GM12878 (cell line): ENCODE data around the gene RNPEP. TPM values are rescaled to one million over a fixed set of nuclear protein-coding genes. Genes with fewer than 3 reads are reported as not detected.
"Not testable (repeated sequence)": the region's sequence is repeated elsewhere in the genome, so short reads cannot be mapped to it uniquely, and the experiment has no call there.

ENCODE experiments used
- ATAC-seq: fragments of 200-7000 bp; cut with Tn5 transposase; 3 replicates; pipeline ENCODE4 v1.9.1; 2020; ENCODE audit warnings: mild to moderate bottlenecking, moderate library complexity
- BruUV-seq: library from RNA; stranded (reverse); fragments of 400-500 nt; replicated peaks from 2 replicates; lab custom pipeline; 2021; lab: Mats Ljungman, UMichigan
- CTCF ChIA-PET: fragments of 300-600 bp; sonication (Branson Sonifier 250); formaldehyde crosslinking; extraction: SDS; loops from one replicate; lab custom pipeline; 2021; ENCODE audit warnings: inconsistent platforms; lab: Yijun Ruan, JAX
- POLR2A ChIA-PET: fragments of 350-600 bp; formaldehyde crosslinking; extraction: SDS; loops from one replicate; lab custom pipeline; 2021; ENCODE audit warnings: inconsistent platforms; lab: Charles Lee
- RAD21 ChIA-PET: fragments of 300-600 bp; sonication (Branson Sonifier 250); formaldehyde crosslinking; loops from one replicate; lab custom pipeline; 2023; ENCODE audit warnings: antibody characterized with exemption; ENCODE audit not compliant: unreplicated experiment; lab: Charles Lee
- SMC1A ChIA-PET: fragments of 300-600 bp; sonication (Branson Sonifier 250); formaldehyde crosslinking; loops from one replicate; lab custom pipeline; 2023; ENCODE audit not compliant: unreplicated experiment, uncharacterized antibody; lab: Charles Lee
- DNase-seq: peaks from one replicate; pipeline ENCODE4 v3.0.0-alpha.2; 2011; ENCODE audit warnings: low read depth, low spot score
- FAIRE-seq: peaks from 3 replicates; lab custom pipeline; 2011; peaks lifted over from hg19 to GRCh38; lab: Jason Lieb, UNC
- H2AFZ ChIP-seq: 2 replicates; pipeline ENCODE4 v1.6.0; 2011; ENCODE audit warnings: low read depth, low read length, control low read depth; ENCODE audit not compliant: control insufficient read depth
- H3K27ac ChIP-seq: 2 replicates; pipeline ENCODE4 v1.5.1; 2011; ENCODE audit warnings: control low read depth; ENCODE audit not compliant: control insufficient read depth, insufficient read depth
- H3K27me3 ChIP-seq, 2 experiments: replicated peaks in 1 of 2; 2 replicates each; pipeline versions ENCODE4 v1.6.0 to v1.6.1; 2011; ENCODE audit warnings: low read length in 1 of 2; ENCODE audit not compliant: control insufficient read depth in 2 of 2, insufficient read depth in 2 of 2
- H3K36me3 ChIP-seq, 2 experiments: 2 replicates each; pipeline ENCODE4 v1.5.1; 2011; ENCODE audit warnings: low read length in 1 of 2; ENCODE audit not compliant: control insufficient read depth in 2 of 2, insufficient read depth in 2 of 2
- H3K4me1 ChIP-seq: 2 replicates; pipeline ENCODE4 v1.6.1; 2011; ENCODE audit warnings: mild to moderate bottlenecking, low read length, moderate library complexity, mixed read lengths; ENCODE audit not compliant: control insufficient read depth, insufficient read depth
- H3K4me2 ChIP-seq: 2 replicates; pipeline ENCODE4 v1.6.0; 2011; ENCODE audit warnings: control low read depth; ENCODE audit not compliant: control insufficient read depth, insufficient read depth
- H3K4me3 ChIP-seq: fragments of 200-600 bp; sonication (generic); 2 replicates; pipeline ENCODE4 v1.5.1; 2016
- H3K79me2 ChIP-seq: 2 replicates; pipeline ENCODE4 v1.6.0; 2011; ENCODE audit warnings: low read length; ENCODE audit not compliant: control insufficient read depth, insufficient read depth
- H3K9ac ChIP-seq: 2 replicates; pipeline ENCODE4 v1.8.0; 2011; ENCODE audit warnings: low read length, control low read depth, mixed read lengths; ENCODE audit not compliant: control insufficient read depth, insufficient read depth
- H3K9me3 ChIP-seq: replicated peaks from 3 replicates; pipeline ENCODE4 v1.5.1; 2011; ENCODE audit warnings: mild to moderate bottlenecking, low read length; ENCODE audit not compliant: control insufficient read depth, insufficient read depth
- H4K20me1 ChIP-seq: 2 replicates; pipeline ENCODE4 v1.6.0; 2011; ENCODE audit not compliant: control insufficient read depth, insufficient read depth
- BRCA1 ChIP-seq: IDR thresholded peaks from 2 replicates; pipeline ENCODE4 v1.6.1; 2011; ENCODE audit warnings: low read depth, low read length, improper control_type of control experiment
- ZNF24 ChIP-seq: fragments of 450-650 bp; IDR thresholded peaks from 2 replicates; pipeline ENCODE4 v1.6.1; 2017; ENCODE audit warnings: antibody characterized with exemption, mild to moderate bottlenecking
- WGBS: methylation state at CpG from one replicate; pipeline ENCODE4 v1.1.6; 2016; ENCODE audit warnings: low lambda C conversion rate; ENCODE audit not compliant: insufficient replicate concordance, insufficient coverage; ENCODE audit errors: missing lambda C conversion rate; 5-methylcytosine and 5-hydroxymethylcytosine counted together
- in situ Hi-C: fragments of 300-500 bp; cut with MboI; formaldehyde crosslinking; loops from 9 replicates; pipeline ENCODE4 v1.14.3; 2018; ENCODE audit warnings: mixed read lengths
- intact Hi-C: fragments of 100-400 bp; cut with micrococcal nuclease; formaldehyde crosslinking; loops from one replicate; pipeline ENCODE4 v1.14.2; 2022; ENCODE audit not compliant: unreplicated experiment
- microRNA-seq: library from miRNA; unstranded; fragments of <30 nt; microRNA quantifications from one replicate; pipeline ENCODE4, GENCODE V29; 2018
- polyA plus RNA-seq, 11 experiments: library from polyadenylated mRNA; depleted of rRNA in 4 of 11; unstranded in 6 of 11; stranded (reverse) in 5 of 11; fragments of >200 nt; fragmentation: Nextera tagmentation in 4 of 11; fragmentation: Illumina TruSeq in 1 of 11; extraction: Ambion mirVana in 4 of 11; extraction: Trizol in 1 of 11; gene quantifications; 1 replicate in 1 of 11; 2 replicates in 10 of 11; pipeline versions ENCODE4 v1.2.1 to v1.2.3, GENCODE V29; 2011 to 2016; ENCODE audit warnings: inconsistent platforms in 2 of 11, missing spikeins in 2 of 11, low read depth in 1 of 11
- small RNA-seq: library from RNA; depleted of rRNA; stranded (forward); fragments of <200 nt; gene quantifications from one replicate; pipeline ENCODE3, GENCODE V24; 2014
- total RNA-seq, 4 experiments: library from RNA; depleted of rRNA in 3 of 4; stranded (reverse); fragments of >200 nt in 3 of 4; fragmentation: Illumina TruSeq in 1 of 4; extraction: Trizol in 1 of 4; gene quantifications; 2 replicates each; pipeline versions ENCODE4 v1.2.1 to v1.2.3, GENCODE V29; 2013 to 2021

Gene RNPEP
- total and polyA plus RNA-seq, 10 of the 15 experiments (the other 5 are each of a cell fraction or from before 2014, with no cell fraction given), result 18.3 to 68.2 (median 44.6) TPM

DNA sequence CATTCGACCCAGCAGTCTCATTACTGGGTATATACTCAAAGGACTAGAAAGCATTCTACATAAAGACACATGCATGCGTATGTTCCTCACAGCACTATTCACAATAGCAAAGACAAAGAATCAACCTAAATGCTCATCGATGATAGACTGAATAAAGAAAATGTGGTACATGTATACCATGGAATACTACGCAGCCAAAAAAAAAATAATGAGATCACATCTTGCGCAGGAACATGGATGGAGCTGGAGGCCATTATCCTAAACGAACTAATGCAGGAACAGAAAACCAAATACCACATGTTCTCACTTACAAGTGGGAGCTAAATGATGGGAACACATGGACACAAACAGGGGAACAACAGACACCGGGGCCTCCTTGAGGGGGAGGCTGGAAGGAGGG is 71.6 kb downstream of the RNPEP start (continued):
- TF ChIP-seq BRCA1 (no peak), ZNF24 (no peak)

DNA sequence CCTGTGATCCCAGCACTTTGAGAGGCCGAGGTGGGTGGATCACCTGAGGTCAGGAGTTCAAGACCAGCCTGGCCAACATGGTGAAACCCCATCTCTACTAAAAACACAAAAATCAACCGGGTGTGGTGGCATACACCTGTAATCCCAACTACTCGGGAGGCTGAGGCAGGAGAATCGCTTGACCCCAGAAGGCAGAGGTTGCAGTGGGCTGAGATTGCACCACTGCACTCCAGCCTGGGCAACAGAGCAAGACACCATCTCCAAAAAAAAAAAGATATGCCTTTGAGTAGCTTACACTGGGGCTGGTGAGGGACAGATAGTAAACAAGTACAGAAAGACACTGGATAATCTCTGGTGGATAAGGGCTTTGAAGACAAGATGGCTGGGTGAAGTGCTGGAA is 72.2 kb downstream of the RNPEP start:
- FAIRE-seq, BruUV-seq, RAD21 ChIA-PET: not testable (repeated sequence)

More for the DNA sequence above, 72.2 kb downstream of the RNPEP start:
- H3K4me3 ChIP-seq, H3K36me3 ChIP-seq, H4K20me1 ChIP-seq, CTCF ChIA-PET, H3K4me1 ChIP-seq, POLR2A ChIA-PET, DNase-seq, H3K79me2 ChIP-seq, H3K27ac ChIP-seq, ATAC-seq, H3K9me3 ChIP-seq, in situ Hi-C loops, H2AFZ ChIP-seq, H3K4me2 ChIP-seq, SMC1A ChIA-PET, intact Hi-C loops, H3K27me3 ChIP-seq, H3K9ac ChIP-seq: not testable (repeated sequence)
- 27% methylated on average over 4 of the region's 4 CpGs for WGBS

Small RNAs within 50 kb of the gene (microRNA-seq; reads per million reads assigned to microRNA genes)
- gene MIR6740, result not detected

Small RNAs within 50 kb of the gene (small RNA-seq; reads per million reads assigned to genes)
- gene AL691482.1 (not detected), gene AL691482.2 (not detected), gene MIR6740 (not detected), gene RF00156 (not detected)

Other genes with a start within 250 kb of the RNPEP start
Only the 7 nearest of the 9 such genes appear.
- 17.8 and 23.6 TPM in 2 replicates for gene IPO9, start 153.5 kb upstream of the RNPEP start, total RNA-seq (2014; rRNA removed)
- 21.4 and 24.0 TPM in 2 replicates for gene IPO9, start 153.5 kb upstream of the RNPEP start, total RNA-seq (2014; rRNA removed; fragmentation: Illumina TruSeq; extraction: Trizol)
- gene IPO9, start 153.5 kb upstream of the RNPEP start, total RNA-seq (2021), result 47.9 and 54.8 TPM in 2 replicates
- 51.6 and 58.7 TPM in 2 replicates for gene IPO9, start 153.5 kb upstream of the RNPEP start, polyA plus RNA-seq (2011; rRNA removed)
- gene IPO9, start 153.5 kb upstream of the RNPEP start, polyA plus RNA-seq (2014; fragmentation: Illumina TruSeq; extraction: Trizol), result 35.3 and 50.0 TPM in 2 replicates
- gene IPO9, start 153.5 kb upstream of the RNPEP start, polyA plus RNA-seq (2014; fragmentation: Nextera tagmentation; extraction: Ambion mirVana), result 10 to 100 TPM; 19.1 to 32.9 TPM
- gene IPO9, start 153.5 kb upstream of the RNPEP start, polyA plus RNA-seq (2014; rRNA removed), result 29.9 and 34.8 TPM in 2 replicates
- gene IPO9, start 153.5 kb upstream of the RNPEP start, polyA plus RNA-seq (2016; fragmentation: Nextera tagmentation; extraction: Ambion mirVana), result 10 to 100 TPM; 72.4 to 77.3 TPM
- gene SHISA4, start 93.8 kb upstream of the RNPEP start, total RNA-seq (2014; rRNA removed), result 0.11 TPM in 1 of 2 replicates, not detected in the other
- gene SHISA4, start 93.8 kb upstream of the RNPEP start, total RNA-seq (2014; rRNA removed; fragmentation: Illumina TruSeq; extraction: Trizol), result not detected in 2 replicates
- not detected in 2 replicates for gene SHISA4, start 93.8 kb upstream of the RNPEP start, total RNA-seq (2021)
- 0.07 TPM in 1 of 2 replicates, not detected in the other for gene SHISA4, start 93.8 kb upstream of the RNPEP start, polyA plus RNA-seq (2011; rRNA removed)
- 0.07 TPM in 1 of 2 replicates, not detected in the other for gene SHISA4, start 93.8 kb upstream of the RNPEP start, polyA plus RNA-seq (2014; fragmentation: Illumina TruSeq; extraction: Trizol)
- gene SHISA4, start 93.8 kb upstream of the RNPEP start, polyA plus RNA-seq (2014; fragmentation: Nextera tagmentation; extraction: Ambion mirVana), result not detected
- not detected in 2 replicates for gene SHISA4, start 93.8 kb upstream of the RNPEP start, polyA plus RNA-seq (2014; rRNA removed)
- not detected for gene SHISA4, start 93.8 kb upstream of the RNPEP start, polyA plus RNA-seq (2016; fragmentation: Nextera tagmentation; extraction: Ambion mirVana)
- gene LMOD1, start 36.1 kb upstream of the RNPEP start, total RNA-seq (2014; rRNA removed), result not detected in 2 replicates
- gene LMOD1, start 36.1 kb upstream of the RNPEP start, total RNA-seq (2014; rRNA removed; fragmentation: Illumina TruSeq; extraction: Trizol), result not detected in 2 replicates
- gene LMOD1, start 36.1 kb upstream of the RNPEP start, total RNA-seq (2021), result 0.11 and 0.15 TPM in 2 replicates
- not detected in 2 replicates for gene LMOD1, start 36.1 kb upstream of the RNPEP start, polyA plus RNA-seq (2011; rRNA removed)
- gene LMOD1, start 36.1 kb upstream of the RNPEP start, polyA plus RNA-seq (2014; fragmentation: Illumina TruSeq; extraction: Trizol), result not detected in 2 replicates
- gene LMOD1, start 36.1 kb upstream of the RNPEP start, polyA plus RNA-seq (2014; fragmentation: Nextera tagmentation; extraction: Ambion mirVana), result not detected
- not detected in 2 replicates for gene LMOD1, start 36.1 kb upstream of the RNPEP start, polyA plus RNA-seq (2014; rRNA removed)
- not detected for gene LMOD1, start 36.1 kb upstream of the RNPEP start, polyA plus RNA-seq (2016; fragmentation: Nextera tagmentation; extraction: Ambion mirVana)
- gene TIMM17A, start 27.1 kb upstream of the RNPEP start, total RNA-seq (2014; rRNA removed), result 68.6 and 82.3 TPM in 2 replicates
- 77.6 and 79.7 TPM in 2 replicates for gene TIMM17A, start 27.1 kb upstream of the RNPEP start, total RNA-seq (2014; rRNA removed; fragmentation: Illumina TruSeq; extraction: Trizol)
- gene TIMM17A, start 27.1 kb upstream of the RNPEP start, total RNA-seq (2021), result 74.4 TPM in 2 replicates
- 105 and 139 TPM in 2 replicates for gene TIMM17A, start 27.1 kb upstream of the RNPEP start, polyA plus RNA-seq (2011; rRNA removed)
- gene TIMM17A, start 27.1 kb upstream of the RNPEP start, polyA plus RNA-seq (2014; fragmentation: Illumina TruSeq; extraction: Trizol), result 71.6 and 83.2 TPM in 2 replicates
- gene TIMM17A, start 27.1 kb upstream of the RNPEP start, polyA plus RNA-seq (2014; fragmentation: Nextera tagmentation; extraction: Ambion mirVana), result 100 to 1,000 TPM; 248 to 357 TPM
- gene TIMM17A, start 27.1 kb upstream of the RNPEP start, polyA plus RNA-seq (2014; rRNA removed), result 69.0 and 72.1 TPM in 2 replicates
- gene TIMM17A, start 27.1 kb upstream of the RNPEP start, polyA plus RNA-seq (2016; fragmentation: Nextera tagmentation; extraction: Ambion mirVana), result 100 to 1,000 TPM; 176 to 180 TPM
- 0.40 and 0.93 TPM in 2 replicates for gene ELF3, start 27.9 kb downstream of the RNPEP start, total RNA-seq (2014; rRNA removed)
- gene ELF3, start 27.9 kb downstream of the RNPEP start, total RNA-seq (2014; rRNA removed; fragmentation: Illumina TruSeq; extraction: Trizol), result 0.58 and 0.97 TPM in 2 replicates
- gene ELF3, start 27.9 kb downstream of the RNPEP start, total RNA-seq (2021), result 1.1 and 2.4 TPM in 2 replicates
- 8.9 and 14.3 TPM in 2 replicates for gene ELF3, start 27.9 kb downstream of the RNPEP start, polyA plus RNA-seq (2011; rRNA removed)
- gene ELF3, start 27.9 kb downstream of the RNPEP start, polyA plus RNA-seq (2014; fragmentation: Illumina TruSeq; extraction: Trizol), result 0.13 and 0.94 TPM in 2 replicates
- gene ELF3, start 27.9 kb downstream of the RNPEP start, polyA plus RNA-seq (2014; fragmentation: Nextera tagmentation; extraction: Ambion mirVana), result under 1 TPM in 1 of 2 experiments, not detected in 1; 0.07 TPM
- 0.68 and 1.1 TPM in 2 replicates for gene ELF3, start 27.9 kb downstream of the RNPEP start, polyA plus RNA-seq (2014; rRNA removed)
- under 1 TPM; 0.12 to 0.39 TPM for gene ELF3, start 27.9 kb downstream of the RNPEP start, polyA plus RNA-seq (2016; fragmentation: Nextera tagmentation; extraction: Ambion mirVana)
- under 0.01 TPM in 1 of 2 replicates, not detected in the other for gene GPR37L1, start 140.3 kb downstream of the RNPEP start, total RNA-seq (2014; rRNA removed)
- not detected in 2 replicates for gene GPR37L1, start 140.3 kb downstream of the RNPEP start, total RNA-seq (2014; rRNA removed; fragmentation: Illumina TruSeq; extraction: Trizol)
- gene GPR37L1, start 140.3 kb downstream of the RNPEP start, total RNA-seq (2021), result not detected in 2 replicates
- not detected in 2 replicates for gene GPR37L1, start 140.3 kb downstream of the RNPEP start, polyA plus RNA-seq (2011; rRNA removed)
- gene GPR37L1, start 140.3 kb downstream of the RNPEP start, polyA plus RNA-seq (2014; fragmentation: Illumina TruSeq; extraction: Trizol), result not detected in 2 replicates
- gene GPR37L1, start 140.3 kb downstream of the RNPEP start, polyA plus RNA-seq (2014; fragmentation: Nextera tagmentation; extraction: Ambion mirVana), result under 1 TPM; under 0.01 to 0.02 TPM
- 0.01 TPM in 1 of 2 replicates, not detected in the other for gene GPR37L1, start 140.3 kb downstream of the RNPEP start, polyA plus RNA-seq (2014; rRNA removed)
- gene GPR37L1, start 140.3 kb downstream of the RNPEP start, polyA plus RNA-seq (2016; fragmentation: Nextera tagmentation; extraction: Ambion mirVana), result under 1 TPM; 0.03 to 0.08 TPM
- 18.8 and 20.7 TPM in 2 replicates for gene ARL8A, start 162.1 kb downstream of the RNPEP start, total RNA-seq (2014; rRNA removed)
- 10.3 and 12.0 TPM in 2 replicates for gene ARL8A, start 162.1 kb downstream of the RNPEP start, total RNA-seq (2014; rRNA removed; fragmentation: Illumina TruSeq; extraction: Trizol)
- 30.5 and 33.6 TPM in 2 replicates for gene ARL8A, start 162.1 kb downstream of the RNPEP start, total RNA-seq (2021)
- gene ARL8A, start 162.1 kb downstream of the RNPEP start, polyA plus RNA-seq (2011; rRNA removed), result 49.2 and 49.5 TPM in 2 replicates
- 11.3 and 15.4 TPM in 2 replicates for gene ARL8A, start 162.1 kb downstream of the RNPEP start, polyA plus RNA-seq (2014; fragmentation: Illumina TruSeq; extraction: Trizol)
- 1 to 10 TPM in 1 of 2 experiments, under 1 TPM in 1; 0.34 to 2.4 TPM for gene ARL8A, start 162.1 kb downstream of the RNPEP start, polyA plus RNA-seq (2014; fragmentation: Nextera tagmentation; extraction: Ambion mirVana)
- gene ARL8A, start 162.1 kb downstream of the RNPEP start, polyA plus RNA-seq (2014; rRNA removed), result 22.8 and 25.7 TPM in 2 replicates
- 10 to 100 TPM; 10.8 to 15.4 TPM for gene ARL8A, start 162.1 kb downstream of the RNPEP start, polyA plus RNA-seq (2016; fragmentation: Nextera tagmentation; extraction: Ambion mirVana)